Fibroblast of the aortic adventitia (primary cell): ENCODE measurements around the gene ARHGAP15. TPM values are rescaled to one million over a fixed set of nuclear protein-coding genes. Genes with fewer than 3 reads are reported as not detected.

ENCODE experiments used
- DNase-seq: peaks from one replicate; pipeline ENCODE4 v3.0.0-alpha.2; 2010; ENCODE audit warnings: low read depth
- H3K4me3 ChIP-seq: 2 replicates; pipeline ENCODE4 v1.5.1; 2011; ENCODE audit warnings: low read depth, mild to moderate bottlenecking, control low read depth, low read length, moderate library complexity
- total RNA-seq: library from RNA; depleted of rRNA; stranded (reverse); fragments of >200 nt; gene quantifications from 2 replicates; pipeline ENCODE4 v1.2.3, GENCODE V29; 2012; ENCODE audit warnings: low replicate concordance
- TF ChIP-seq, protein P1 (sequence below): IDR thresholded peaks from 2 replicates; pipeline ENCODE4 v1.5.1; 2011; ENCODE audit warnings: mild to moderate bottlenecking, low read length, control low read depth, inconsistent platforms; ENCODE audit not compliant: insufficient read depth

The ARHGAP15 gene
- total RNA-seq, 1 donor: not detected

DNA sequence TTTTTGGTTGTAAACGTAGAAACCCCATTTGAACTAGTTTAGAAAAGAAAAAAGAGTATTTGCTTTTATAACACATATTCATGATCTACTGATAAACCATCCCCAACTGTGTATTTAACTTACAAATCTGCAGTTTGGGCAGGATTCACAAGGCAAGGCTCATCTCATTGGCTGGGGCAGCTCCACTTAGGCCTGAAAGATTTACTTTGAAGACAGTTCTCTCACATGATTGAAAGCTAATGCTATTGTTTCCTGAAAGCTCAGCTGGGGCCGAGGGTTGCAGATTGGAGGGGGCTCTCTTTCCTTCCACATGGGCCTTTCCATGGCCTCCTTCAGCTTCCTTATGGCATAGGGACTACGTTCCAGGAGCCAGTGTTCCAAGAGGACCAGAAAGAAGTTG lies 47.4 kb downstream of the ARHGAP15 start:
- TF ChIP-seq, protein P1, sequence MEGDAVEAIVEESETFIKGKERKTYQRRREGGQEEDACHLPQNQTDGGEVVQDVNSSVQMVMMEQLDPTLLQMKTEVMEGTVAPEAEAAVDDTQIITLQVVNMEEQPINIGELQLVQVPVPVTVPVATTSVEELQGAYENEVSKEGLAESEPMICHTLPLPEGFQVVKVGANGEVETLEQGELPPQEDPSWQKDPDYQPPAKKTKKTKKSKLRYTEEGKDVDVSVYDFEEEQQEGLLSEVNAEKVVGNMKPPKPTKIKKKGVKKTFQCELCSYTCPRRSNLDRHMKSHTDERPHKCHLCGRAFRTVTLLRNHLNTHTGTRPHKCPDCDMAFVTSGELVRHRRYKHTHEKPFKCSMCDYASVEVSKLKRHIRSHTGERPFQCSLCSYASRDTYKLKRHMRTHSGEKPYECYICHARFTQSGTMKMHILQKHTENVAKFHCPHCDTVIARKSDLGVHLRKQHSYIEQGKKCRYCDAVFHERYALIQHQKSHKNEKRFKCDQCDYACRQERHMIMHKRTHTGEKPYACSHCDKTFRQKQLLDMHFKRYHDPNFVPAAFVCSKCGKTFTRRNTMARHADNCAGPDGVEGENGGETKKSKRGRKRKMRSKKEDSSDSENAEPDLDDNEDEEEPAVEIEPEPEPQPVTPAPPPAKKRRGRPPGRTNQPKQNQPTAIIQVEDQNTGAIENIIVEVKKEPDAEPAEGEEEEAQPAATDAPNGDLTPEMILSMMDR: no peak
- DNase-seq: no peak
- H3K4me3 ChIP-seq: no peak overlapping the region

DNA sequence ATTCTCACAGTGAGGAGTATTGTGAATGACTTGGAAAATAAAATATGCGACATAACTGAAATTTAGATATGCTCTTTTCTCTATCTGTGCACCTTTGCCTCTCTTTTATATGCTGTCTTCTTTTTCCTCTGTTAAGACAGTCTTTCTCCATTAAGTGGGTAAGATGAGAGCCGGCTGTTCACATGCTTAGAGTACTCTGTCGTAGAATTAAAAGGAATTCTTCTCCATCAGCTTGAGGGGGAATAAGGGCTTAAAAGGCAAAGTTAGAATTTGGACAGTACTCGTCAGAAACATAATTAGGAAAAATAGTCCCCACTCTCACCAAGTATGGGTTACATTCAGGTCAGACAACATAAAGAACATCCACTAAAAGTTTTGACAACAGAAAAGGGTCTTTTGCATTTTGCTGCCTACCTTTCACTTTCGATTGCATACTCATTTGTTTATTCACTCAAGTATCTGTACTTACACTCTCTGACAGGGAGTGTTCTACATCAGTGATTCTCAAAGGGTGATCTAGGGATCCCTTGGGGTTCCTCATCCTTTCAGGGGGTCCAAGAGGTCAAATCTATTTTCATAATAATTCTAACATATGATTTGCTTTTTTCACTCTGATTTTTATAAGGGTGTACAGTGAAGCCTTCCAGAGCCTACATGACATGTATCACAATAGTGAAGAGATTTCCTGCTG lies 48.0 kb downstream of the ARHGAP15 start:
- no peak for DNase-seq
- H3K4me3 ChIP-seq: peak overlapping the region; percentile 31
- TF ChIP-seq, protein P1: no peak

- no peak for DNase-seq
- TF ChIP-seq, protein P1: no peak
- no peak overlapping the region for H3K4me3 ChIP-seq
Observed at GRCh38 chr2:143181494-143181893, 52.3 kb downstream of the ARHGAP15 start.

GRCh38 chr2:143182649-143183048 lies 53.4 kb downstream of the ARHGAP15 start:
- TF ChIP-seq, protein P1: no peak
- DNase-seq: no peak
- no peak overlapping the region for H3K4me3 ChIP-seq

DNA sequence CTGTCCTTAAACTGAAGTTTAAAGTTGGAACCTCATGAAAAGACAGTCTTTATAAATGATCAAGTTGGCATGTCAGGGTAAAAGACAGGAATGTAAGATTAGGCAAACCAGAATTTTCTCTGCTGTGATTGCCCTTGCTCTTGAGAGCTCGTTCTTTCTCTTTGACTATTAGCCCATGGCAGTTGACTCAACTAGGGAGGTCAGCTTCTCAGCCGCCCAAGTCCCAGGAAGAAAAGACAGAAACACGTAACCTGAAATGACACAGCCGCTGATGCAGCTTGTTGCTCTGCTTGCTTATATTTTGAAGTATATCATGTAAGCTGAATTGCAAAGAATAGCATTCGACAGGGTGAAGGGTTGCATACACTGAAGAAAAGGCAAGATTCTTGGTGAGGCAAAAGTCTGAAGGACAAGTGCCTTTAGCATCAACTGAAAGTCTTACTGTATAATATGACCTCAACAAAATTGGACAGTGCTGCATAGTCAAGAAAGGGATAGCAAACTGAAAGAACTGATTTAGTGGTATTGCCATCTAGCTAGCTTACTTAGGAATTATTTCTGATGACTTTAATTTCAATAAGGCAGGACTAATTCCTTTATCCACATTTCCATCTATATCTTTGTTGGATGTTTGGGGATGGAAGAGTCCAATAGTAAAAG lies 54.7 kb downstream of the ARHGAP15 start:
- TF ChIP-seq, protein P1: no peak

GRCh38 chr2:143186876-143187275 lies 57.7 kb downstream of the ARHGAP15 start:
- no peak overlapping the region for H3K4me3 ChIP-seq
- TF ChIP-seq, protein P1: no peak
- DNase-seq: no peak

More for the DNA sequence above, 54.7 kb downstream of the ARHGAP15 start:
- DNase-seq: no peak
- no peak overlapping the region for H3K4me3 ChIP-seq
